ENCODE results near the gene AUTS2.

The AUTS2 gene

DNA sequence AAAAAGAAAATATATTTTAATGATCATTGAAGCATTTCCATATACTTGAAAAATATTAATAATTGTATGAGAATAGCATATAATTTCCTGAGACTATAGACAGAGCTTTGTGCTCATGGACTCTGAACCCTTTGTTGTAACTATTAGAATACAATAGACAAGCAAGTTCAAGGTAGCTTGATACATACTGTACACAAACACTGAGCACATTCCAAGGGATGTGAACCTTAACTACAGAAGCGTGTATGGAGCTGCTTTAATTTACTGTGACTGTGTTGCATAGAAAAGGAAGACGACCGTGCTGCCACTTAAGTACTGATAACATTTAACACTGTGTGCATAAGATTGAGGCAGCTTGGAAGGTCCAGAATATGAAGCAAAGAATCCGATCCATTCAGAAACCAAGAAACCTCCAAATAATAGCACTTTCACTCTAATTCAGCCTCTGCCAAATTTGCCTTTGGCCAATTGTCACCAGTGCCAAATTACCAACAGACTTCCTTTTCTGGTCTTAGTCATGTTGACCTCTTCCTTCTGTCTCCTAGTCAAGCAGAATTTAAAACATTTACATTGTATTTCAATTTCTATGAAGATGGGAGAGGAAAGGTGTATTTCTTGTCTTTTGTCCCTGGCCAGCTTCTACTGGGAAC lies 967.6 kb downstream of the AUTS2 start:
- Histone ChIP-seq H3K9ac (ENCODE audit: low read depth, low read length, poor library complexity, severe bottlenecking) (no peak overlapping the region), H2AFZ (ENCODE audit: low read length) (no peak overlapping the region)

DNA sequence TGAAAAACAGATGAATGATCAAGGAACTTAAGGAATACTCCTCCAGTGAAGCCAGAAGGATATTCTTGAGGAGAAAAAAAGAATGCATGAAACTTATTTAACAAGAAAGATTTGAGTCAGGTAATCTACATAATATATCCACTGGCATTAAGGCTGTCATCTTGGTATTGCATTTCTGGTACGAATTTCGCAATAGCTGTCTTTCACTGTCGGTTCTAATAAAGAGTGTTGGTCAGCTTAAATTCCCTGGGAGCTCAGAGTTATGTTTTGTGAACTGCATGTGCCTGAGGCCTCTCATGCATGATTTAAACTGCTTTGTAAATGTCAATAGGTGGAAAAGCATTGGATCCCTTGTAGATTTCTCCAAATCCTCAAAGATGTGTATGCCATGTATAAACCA lies 968.4 kb downstream of the AUTS2 start:
- Histone ChIP-seq H3F3A (ENCODE audit: low read depth) (no peaks in the 10 kb centered on the region), H3K9ac (ENCODE audit: low read depth, low read length, poor library complexity, severe bottlenecking) (no peak overlapping the region), H3K4me2 (ENCODE audit: low read depth, low read length, poor library complexity, severe bottlenecking) (no peak overlapping the region), H3K9me2 (replicated peaks; ENCODE audit: low read depth, low read length) (no peaks in the 10 kb centered on the region), H2AFZ (ENCODE audit: low read length) (no peak overlapping the region), H3K9me3 (ENCODE audit: insufficient read depth, low read depth, low read length) (no peaks in the 10 kb centered on the region), H4K20me1 (ENCODE audit: insufficient read depth, low read length, poor library complexity, severe bottlenecking) (no peaks in the 10 kb centered on the region), H3K4me1 (ENCODE audit: insufficient read depth, low read length, poor library complexity, severe bottlenecking) (peaks cover 5% of the 10 kb centered on the region), H3K79me2 (ENCODE audit: insufficient read depth, low read length) (no peaks in the 10 kb centered on the region), H3K27me3 (ENCODE audit: insufficient read depth, low read length, poor library complexity, severe bottlenecking) (no peaks in the 10 kb centered on the region), H3K4me3 (ENCODE audit: low read length, poor library complexity, severe bottlenecking) (no peak overlapping the region), H3K36me3 (ENCODE audit: insufficient read depth, low read length) (no peaks in the 10 kb centered on the region; the same call in 1 of the 2 replicates)
- TF ChIP-seq EZH2phosphoT487 (IDR thresholded peaks at IDR 0.05; ENCODE audit: borderline replicate concordance) = no peak
- TF ChIP-seq, protein P1, sequence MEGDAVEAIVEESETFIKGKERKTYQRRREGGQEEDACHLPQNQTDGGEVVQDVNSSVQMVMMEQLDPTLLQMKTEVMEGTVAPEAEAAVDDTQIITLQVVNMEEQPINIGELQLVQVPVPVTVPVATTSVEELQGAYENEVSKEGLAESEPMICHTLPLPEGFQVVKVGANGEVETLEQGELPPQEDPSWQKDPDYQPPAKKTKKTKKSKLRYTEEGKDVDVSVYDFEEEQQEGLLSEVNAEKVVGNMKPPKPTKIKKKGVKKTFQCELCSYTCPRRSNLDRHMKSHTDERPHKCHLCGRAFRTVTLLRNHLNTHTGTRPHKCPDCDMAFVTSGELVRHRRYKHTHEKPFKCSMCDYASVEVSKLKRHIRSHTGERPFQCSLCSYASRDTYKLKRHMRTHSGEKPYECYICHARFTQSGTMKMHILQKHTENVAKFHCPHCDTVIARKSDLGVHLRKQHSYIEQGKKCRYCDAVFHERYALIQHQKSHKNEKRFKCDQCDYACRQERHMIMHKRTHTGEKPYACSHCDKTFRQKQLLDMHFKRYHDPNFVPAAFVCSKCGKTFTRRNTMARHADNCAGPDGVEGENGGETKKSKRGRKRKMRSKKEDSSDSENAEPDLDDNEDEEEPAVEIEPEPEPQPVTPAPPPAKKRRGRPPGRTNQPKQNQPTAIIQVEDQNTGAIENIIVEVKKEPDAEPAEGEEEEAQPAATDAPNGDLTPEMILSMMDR (conservative IDR thresholded peaks at IDR 0.05; ENCODE audit: low read length) = no peak

More for the DNA sequence above, 967.6 kb downstream of the AUTS2 start:
- Histone ChIP-seq H3K27me3 (ENCODE audit: insufficient read depth, low read length, poor library complexity, severe bottlenecking) (no peaks in the 10 kb centered on the region), H3K36me3 (ENCODE audit: insufficient read depth, low read length) (no peaks in the 10 kb centered on the region; the same call in 1 of the 2 replicates), H3K79me2 (ENCODE audit: insufficient read depth, low read length) (no peaks in the 10 kb centered on the region), H3K4me1 (ENCODE audit: insufficient read depth, low read length, poor library complexity, severe bottlenecking) (peaks cover 5% of the 10 kb centered on the region), H3K4me2 (ENCODE audit: low read depth, low read length, poor library complexity, severe bottlenecking) (no peak overlapping the region), H3K9me3 (ENCODE audit: insufficient read depth, low read depth, low read length) (no peaks in the 10 kb centered on the region), H3K9me2 (replicated peaks; ENCODE audit: low read depth, low read length) (no peaks in the 10 kb centered on the region), H4K20me1 (ENCODE audit: insufficient read depth, low read length, poor library complexity, severe bottlenecking) (no peaks in the 10 kb centered on the region), H3F3A (ENCODE audit: low read depth) (no peaks in the 10 kb centered on the region), H3K4me3 (ENCODE audit: low read length, poor library complexity, severe bottlenecking) (no peak overlapping the region)
- no peak for TF ChIP-seq EZH2phosphoT487 (IDR thresholded peaks at IDR 0.05; ENCODE audit: borderline replicate concordance)
- TF ChIP-seq, protein P1 (conservative IDR thresholded peaks at IDR 0.05; ENCODE audit: low read length) = no peak

DNA sequence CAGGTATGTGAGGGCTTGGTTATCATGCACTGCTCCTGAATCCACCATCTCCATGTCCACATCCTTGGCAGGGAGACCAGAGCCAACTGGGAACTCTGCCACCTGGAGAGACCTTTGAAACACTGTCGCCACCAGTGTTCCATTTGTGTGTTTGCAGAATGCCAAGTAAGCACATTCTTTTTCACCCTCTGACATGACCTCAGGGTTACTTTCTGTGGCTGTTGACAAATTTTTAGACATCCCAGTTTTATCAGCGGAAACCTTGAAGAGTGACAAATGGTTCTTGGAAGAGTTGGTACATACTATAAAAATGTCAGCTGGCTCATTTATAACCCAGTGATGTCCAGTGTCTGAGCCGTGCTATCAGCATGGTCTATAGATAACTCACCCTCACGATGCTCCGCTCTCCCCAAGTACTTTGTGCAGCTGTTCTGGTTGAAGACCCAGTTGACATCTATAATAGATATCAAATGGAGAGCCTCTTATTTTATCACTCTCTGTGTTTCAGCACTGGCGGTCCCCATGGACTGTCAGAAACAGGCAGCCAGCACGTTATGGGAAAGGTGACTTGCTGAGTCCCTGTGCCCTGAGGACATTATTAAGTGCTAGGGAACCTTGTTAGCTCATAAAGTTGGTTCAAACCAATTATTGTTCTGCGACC lies 970.5 kb downstream of the AUTS2 start:
- Histone ChIP-seq H3K79me2 (ENCODE audit: insufficient read depth, low read length) (no peaks in the 10 kb centered on the region), H3K9me2 (replicated peaks; ENCODE audit: low read depth, low read length) (no peaks in the 10 kb centered on the region), H3K36me3 (ENCODE audit: insufficient read depth, low read length) (no peaks in the 10 kb centered on the region; the same call in 1 of the 2 replicates), H3K4me1 (ENCODE audit: insufficient read depth, low read length, poor library complexity, severe bottlenecking) (peaks cover 5% of the 10 kb centered on the region), H4K20me1 (ENCODE audit: insufficient read depth, low read length, poor library complexity, severe bottlenecking) (no peaks in the 10 kb centered on the region), H3K4me3 (ENCODE audit: low read length, poor library complexity, severe bottlenecking) (no peak overlapping the region), H3K4me2 (ENCODE audit: low read depth, low read length, poor library complexity, severe bottlenecking) (no peak overlapping the region), H3K27me3 (ENCODE audit: insufficient read depth, low read length, poor library complexity, severe bottlenecking) (no peaks in the 10 kb centered on the region), H3K9ac (ENCODE audit: low read depth, low read length, poor library complexity, severe bottlenecking) (no peak overlapping the region), H3K9me3 (ENCODE audit: insufficient read depth, low read depth, low read length) (no peaks in the 10 kb centered on the region), H2AFZ (ENCODE audit: low read length) (no peak overlapping the region), H3F3A (ENCODE audit: low read depth) (no peaks in the 10 kb centered on the region)
- no peak for TF ChIP-seq EZH2phosphoT487 (IDR thresholded peaks at IDR 0.05; ENCODE audit: borderline replicate concordance)
- TF ChIP-seq, protein P1 (conservative IDR thresholded peaks at IDR 0.05; ENCODE audit: low read length) = no peak
